GM18858 (cell line): ENCODE measurements around the gene KIZ.
"Not testable (repeated sequence)": the region's sequence is repeated elsewhere in the genome, so short reads cannot be mapped to it uniquely, and the experiment has no call there.

Experiments used
- ATAC-seq: cut with Tn5 transposase; IDR thresholded peaks from one replicate; pipeline ENCODE4 v1.9.1; 2021; ENCODE audit not compliant: unreplicated experiment

KIZ gene

DNA sequence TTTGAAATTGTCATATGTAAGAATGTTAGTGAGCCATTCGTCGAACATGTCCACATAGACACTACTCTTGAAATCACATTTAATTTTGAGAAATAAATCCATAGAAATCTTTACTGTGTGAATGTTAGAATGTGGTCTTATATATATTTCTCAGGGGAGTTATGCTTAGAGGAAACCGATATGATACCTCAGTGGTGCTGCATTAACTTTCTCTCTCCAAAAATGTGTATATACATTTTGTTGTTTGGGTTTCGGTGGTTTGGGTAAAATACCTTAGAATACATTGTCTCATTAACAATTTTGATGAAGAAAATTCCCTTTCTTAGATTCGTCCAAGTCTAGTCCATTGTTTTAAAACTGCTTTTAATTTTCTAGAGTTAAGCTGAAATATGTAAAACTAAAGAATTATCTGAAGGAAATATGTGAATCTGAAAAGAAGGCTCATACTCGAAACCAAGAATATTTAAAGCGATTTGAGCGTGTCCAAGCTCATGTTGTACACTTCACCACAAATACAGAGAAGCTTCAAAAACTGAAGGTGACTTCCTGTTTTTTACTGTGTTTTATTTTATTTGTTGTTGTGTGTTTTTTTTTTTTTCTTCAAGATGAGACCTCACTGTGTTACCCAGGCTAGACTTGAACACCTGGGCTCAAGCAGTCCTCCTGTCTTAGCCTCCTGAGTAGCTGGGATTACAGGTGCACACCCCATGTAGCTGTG, 10.3 kb downstream of the KIZ start:
- ATAC-seq: no peak

DNA sequence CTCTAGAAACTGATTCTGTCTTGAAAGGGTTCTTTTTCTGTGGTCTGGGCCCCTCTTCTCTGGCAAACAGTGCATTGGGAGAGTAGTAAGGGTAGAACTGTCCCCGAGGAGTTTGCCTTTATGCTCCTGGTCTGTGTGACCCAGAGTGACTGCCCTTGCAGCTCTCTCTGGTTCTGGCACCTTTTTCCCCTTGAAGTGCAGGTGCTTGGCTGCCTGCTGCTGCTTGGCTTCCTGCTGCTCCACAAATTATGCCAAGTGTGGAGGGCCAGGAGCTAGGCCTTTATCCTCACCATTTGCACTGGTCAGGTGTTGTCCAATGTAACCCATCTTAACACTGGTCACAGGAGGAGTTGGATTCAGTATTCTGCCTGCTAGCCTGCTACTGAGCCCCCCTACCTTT, 11.2 kb downstream of the KIZ start:
- ATAC-seq: no peak

DNA sequence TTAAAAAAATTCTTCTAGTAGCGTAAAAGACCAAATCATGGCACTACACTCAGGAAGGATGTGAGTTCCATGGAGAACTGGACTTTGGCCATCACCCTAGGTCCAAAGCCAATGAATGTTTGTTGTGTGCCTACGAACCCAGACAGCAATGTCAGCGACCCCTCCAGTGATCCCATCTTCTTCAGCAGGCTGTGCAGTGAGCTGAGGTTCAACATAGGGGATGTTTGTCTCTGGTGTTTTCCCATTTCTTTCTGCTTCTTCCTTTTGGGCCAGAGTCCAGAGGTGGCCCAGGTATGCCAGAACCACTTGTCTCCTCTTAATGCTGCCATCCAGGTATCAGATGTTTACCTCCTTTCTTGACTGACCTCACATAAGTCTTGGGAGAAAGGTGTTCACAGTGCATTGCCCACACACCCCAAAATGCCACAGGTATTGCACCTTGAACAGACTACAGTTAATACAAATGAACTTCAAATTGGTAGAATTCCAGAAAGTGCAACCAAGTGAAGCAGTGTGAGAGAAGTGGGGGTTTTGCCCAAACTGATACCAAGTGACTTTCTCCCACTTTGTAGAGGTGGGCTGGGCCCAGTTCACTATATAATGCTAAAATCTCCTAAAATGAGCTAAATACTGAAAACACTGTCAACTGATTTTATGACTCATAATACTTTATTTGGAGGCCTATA, 14.1 kb downstream of the KIZ start:
- ATAC-seq: no peak

DNA sequence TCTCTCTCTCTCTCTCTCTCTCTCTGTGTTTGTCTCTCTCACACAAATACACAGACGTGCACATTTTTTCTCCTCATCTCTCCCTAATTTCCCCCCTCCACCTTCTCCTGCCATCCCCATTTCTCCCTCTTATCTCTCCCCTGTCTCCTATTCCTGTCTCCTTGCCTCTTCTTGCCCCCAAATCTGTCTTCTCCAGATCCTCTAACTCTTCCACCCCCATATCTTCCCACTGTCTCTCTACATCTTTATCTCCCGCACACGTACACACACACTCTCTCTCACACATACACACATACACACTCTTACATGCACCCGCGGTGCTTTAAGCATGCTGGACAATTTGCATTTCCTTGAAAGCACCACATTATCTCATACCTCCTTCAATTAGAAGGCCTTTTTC, 15.9 kb downstream of the KIZ start:
- ATAC-seq: no peak

DNA sequence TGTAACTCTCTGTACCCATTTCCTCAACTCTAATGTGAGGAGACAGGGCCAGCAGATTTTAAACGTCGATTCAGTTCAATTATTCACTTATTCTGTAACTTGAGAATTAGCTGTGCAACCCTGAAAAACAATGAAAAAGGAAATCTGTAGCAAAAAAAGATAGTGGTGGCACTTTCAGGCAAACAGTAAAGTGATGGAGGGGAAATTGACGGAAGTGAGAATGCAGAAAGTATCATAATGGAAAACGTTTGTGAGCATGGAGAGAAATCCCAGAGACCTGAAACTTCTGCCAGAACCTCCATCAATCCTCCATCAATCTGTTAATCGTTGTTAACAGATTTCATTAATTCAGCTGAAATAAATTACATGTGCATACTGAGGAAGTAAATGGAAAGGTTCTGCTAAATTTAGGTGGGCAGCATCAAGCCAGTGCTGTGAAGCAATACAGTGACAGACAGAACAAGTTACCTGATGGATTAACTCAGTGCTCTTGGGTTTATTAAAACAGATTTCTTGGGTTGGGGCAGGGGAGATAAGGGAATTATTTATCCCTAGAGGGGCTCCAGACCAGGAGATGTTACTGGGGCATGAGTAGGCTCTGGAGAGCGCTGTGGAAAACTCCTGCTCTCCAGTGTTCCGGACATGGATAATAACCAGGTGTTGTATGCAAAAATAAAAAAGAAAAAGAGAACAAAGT, 17.5 kb downstream of the KIZ start:
- no peak for ATAC-seq

DNA sequence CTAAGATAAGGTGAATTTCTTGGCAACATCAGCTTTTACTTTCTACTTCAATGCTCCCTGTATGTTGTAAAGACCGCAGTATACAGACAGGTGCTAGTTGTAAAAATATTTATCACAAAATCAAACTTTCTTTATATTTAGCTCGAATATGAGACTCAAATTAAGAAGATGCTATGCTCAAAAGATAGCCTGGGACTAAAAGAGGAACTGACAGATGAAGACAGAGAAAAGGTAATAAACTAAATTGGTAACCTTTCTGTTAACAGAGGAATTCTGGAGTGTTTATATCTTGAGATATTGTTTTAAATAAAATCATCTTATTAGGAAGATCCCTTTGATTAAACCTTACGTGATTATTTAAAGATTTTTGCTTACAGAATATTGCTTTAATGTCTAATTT, 19.5 kb downstream of the KIZ start:
- no peak for ATAC-seq

DNA sequence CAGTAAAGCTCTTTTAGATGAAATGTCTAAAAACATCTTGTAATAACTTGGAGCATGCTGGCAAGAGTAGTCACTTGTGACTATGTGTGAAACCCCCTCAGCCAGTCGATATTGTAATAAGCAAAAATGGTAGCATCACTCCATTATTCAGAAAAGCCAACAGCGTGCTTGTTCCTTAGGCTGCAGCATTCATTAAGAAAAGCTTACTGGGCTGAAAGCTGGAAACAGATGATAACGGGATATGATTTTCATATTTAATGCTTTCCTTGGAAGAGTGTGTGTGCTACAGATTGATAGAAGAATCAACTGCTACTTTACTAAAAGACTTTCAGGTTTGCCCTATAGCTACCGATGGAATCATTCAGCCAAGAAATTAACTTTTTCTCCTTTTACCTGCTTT, 20.3 kb downstream of the KIZ start:
- no peak for ATAC-seq

DNA sequence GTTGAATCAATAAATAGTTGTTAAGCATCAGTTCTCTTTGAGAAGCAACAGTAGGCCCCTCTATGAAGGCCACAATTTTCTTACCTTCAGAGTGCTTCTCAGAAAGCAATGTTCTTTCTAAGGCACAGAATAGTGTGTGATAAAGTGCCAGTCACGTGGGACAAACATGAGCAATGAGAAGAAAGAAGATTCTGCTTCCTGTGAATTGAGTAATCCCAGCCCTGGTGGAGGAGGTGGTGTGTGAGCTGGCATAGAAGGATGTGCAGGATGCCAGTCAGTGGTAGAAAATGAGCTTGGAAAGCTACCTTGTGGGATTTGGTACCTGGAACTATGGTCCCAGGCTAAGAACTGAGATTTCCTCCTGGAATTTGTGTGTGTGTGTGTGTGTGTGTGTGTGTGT, 21.7 kb downstream of the KIZ start:
- ATAC-seq: no peak

DNA sequence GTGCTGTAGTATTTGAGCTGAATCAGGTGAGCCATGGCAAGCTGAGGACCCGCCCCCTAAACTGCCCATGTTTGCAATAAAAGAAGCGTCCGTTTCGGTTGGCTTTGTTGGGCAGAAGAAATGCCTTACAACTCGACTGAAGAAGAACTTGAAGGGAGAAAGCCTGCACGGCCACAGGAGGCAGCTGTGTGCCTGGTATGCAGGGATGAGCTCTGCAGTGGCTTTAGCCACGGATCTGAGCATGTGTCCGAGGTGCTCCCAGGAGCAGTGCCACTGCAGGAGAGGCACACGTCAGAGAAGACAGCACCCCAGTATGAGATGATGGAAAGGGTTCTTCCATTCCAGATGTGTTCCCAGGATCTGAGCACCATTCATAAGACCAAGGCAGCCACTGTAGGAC, 23.5 kb downstream of the KIZ start:
- ATAC-seq: no peak

DNA sequence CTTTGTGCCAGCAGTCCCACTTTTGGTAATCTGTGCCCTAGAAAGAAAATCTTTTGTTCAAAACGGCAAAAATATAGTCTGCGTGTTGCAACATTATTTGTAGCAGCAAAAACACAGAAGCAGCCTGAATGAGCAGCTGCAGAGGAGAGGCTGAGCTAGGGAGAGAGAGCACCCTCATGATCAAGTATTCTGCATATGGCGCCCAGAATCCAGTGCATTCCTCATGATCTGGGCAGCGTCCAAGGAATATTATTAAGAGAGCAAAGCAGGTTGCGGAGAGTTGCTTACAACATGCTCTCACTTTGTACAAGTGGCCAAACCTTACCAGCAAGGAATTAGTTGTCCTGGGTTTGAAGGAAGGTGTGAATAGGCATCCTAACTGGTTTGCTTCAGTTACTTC, 25.9 kb downstream of the KIZ start:
- ATAC-seq: no peak

DNA sequence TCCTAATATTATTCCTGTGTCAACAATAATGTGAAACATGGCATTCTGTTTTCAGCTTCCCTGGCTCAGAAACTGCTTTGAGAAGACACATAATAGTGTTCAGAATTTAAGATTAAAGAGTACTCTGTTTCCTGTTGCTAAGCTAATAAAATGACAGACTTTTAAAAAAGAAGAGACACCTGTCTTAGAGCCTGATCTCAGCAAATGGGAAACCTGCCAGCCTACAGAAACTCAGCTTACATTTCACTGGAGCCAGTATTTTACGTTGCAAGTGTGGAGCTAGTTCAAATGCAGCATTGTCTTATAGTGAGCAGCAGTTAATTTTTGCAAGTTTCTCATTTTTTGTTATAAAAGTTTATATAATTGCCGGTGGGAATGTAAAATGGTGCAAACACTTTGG, 28.8 kb downstream of the KIZ start:
- ATAC-seq: no peak

DNA sequence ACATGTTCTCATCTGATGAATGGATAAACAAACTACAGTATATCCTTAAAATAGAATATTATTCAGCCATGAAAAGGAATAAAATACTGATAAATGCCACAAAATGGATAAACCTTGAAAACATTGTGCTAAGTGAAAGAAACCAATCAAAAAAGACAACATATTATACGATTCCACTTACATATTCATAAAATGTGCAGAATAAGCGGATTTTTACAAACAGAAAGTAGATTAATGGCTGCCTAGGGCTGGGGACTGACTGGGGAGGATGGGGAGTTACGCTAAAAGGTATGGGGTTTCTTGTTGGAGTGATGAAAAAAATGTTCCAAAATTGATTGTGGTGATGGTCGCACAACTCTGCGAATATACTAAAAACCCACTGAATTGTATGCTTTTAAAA, 29.4 kb downstream of the KIZ start:
- no peak for ATAC-seq

DNA sequence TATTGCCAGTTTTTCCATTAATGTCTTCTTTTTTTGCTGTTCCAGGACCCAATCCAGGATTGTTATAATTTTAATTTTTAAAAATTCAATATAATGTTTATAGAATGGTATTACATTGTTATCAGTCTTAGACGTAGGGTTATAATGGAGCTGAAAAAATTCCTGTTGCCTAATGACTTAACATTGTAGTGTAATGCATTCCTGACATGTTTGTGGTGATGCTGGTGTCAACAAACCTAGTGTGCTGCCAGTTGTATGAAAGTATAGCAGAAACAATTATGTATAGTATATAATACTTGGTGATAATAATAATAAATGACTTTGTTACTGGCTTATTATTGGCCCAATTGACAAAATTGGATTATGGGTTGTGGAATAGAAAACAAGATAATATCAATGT, 30.4 kb downstream of the KIZ start:
- ATAC-seq: no peak

DNA sequence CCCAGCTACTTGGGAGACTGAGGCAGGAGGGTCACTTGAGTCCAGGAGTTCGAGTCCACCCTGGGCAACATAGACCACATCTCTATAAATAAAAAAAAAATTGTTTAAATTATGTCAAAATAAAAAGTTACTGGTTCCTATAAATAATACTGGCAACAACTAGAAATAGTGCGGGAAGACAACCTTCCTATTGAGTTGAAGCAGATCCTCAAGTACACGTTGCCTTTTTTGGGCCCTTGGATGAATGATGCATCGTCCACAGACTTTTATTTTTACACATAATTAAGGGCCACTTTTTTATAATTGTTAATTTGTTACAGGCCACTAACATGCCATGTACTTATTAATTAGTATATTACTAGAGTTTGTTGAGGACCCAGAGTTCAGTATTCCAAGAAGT, 31.1 kb downstream of the KIZ start:
- ATAC-seq: no peak

DNA sequence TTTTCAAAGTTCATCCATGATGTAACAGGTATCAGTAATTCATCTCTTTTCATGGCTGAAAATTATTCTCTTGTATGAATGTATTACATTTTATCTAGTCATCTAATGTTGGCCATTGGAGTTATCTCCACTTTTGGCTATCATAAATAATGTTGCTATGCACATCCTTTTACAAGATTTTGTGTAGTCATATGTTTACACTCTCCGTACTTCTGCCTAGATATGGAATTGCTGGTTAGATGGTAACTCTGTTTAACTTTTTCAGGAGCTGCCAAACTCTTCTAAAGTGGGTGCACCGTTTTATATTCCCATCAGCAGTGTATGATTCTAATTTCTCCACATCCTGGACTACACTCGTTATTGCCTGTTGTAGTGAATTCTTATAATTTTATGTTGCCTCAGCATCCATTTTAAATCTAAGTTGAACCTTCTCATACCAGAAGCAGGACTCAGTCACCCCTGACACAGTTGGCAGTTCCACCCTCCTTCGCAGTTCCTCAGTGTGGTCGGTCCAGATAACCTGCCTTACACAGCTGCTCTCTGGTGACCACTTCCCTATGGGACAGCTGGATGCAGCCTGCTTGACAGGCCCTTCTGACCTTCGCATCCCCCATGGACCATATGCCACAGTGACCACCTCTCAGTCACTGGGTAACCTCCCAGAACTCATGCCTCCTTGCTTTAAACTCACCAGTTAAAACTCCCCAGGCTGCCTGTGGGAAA, 33.9 kb downstream of the KIZ start:
- no peak for ATAC-seq

DNA sequence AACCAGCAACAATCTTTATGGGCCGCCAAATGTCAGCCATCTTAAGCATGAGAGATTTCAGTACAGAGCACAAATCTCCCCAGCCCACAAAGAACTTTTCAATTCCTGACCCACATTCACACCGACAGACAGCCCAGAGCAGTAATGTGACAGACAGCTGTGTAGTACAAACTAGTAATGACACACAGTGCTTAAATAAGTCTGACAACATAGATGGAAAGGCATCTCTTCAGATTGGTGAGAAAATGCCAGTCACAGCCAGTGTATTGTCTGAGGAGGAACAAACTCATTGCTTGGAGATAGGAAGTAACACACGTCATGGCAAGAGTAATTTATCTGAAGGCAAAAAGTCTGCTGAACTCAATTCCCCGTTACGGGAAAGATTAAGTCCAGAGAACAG, 36.0 kb downstream of the KIZ start:
- no peak for ATAC-seq

DNA sequence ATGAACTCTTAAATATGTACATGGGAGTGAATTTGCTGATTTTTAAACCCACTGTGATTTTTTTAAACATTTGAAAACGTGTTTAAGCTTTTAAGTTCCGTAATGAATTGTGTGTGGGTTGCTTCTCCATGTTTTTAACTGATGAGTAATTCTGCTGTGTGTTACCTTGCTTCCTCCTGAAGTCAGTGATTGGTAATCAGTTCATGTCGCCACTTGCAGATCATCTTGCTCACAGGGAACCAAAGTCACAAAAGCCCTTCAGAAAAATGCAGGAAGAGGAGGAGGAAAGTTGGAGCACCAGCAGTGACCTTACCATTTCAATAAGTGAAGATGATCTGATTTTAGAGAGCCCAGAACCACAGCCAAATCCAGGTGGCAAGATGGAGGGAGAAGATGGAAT, 36.7 kb downstream of the KIZ start:
- no peak for ATAC-seq

DNA sequence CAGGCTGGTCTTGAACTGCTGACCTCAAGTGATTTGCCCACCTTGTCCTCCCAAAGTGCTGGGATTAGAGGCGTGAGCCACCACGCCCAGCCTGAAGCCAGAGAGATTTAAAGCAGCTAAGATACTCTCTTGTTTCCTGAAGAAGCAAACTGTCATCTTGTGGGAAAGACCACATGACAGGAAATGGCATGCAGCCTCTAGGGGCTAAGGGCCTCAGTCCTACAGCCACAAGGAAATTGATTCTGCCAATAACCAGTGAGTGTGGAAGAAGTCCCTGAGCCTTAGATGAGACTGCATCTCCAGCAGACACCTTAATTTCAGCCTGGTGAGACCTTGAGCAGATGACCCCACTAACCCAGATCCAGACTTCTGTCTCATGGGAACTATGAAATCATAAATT, 40.9 kb downstream of the KIZ start:
- ATAC-seq: no peak

DNA sequence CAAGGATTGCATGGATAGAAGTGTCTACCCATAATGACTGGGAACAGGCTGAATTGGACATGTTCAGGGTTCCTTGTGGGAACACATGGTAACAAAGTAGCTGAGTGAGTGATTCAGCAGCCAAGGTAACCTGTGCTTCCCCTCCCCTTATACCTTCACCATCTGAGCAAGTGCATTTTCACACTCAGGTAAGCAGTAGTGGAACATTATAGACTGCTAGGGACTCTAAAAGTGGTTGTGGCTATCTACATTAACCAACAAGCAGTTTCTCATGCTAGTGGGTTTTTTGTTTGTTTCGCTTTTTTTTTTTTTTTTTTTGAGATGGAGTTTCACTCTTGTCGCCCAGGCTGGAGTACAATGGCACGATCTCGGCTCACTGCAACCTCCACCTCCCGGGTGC, 41.4 kb downstream of the KIZ start:
- ATAC-seq: no peak

DNA sequence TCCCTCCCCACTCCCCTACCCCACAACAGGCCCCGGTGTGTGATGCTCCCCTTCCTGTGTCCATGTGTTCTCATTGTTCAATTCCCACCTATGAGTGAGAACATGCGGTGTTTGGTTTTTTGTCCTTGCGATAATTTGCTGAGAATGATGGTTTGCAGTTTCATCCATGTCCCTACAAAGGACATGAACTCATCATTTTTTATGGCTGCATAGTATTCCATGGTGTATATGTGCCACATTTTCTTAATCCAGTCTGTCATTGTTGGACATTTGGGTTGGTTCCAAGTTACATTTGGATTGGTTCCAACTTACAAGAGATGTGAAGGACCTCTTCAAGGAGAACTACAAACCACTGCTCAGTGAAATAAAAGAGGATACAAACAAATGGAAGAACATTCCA, 42.2 kb downstream of the KIZ start:
- ATAC-seq: not testable (repeated sequence)

DNA sequence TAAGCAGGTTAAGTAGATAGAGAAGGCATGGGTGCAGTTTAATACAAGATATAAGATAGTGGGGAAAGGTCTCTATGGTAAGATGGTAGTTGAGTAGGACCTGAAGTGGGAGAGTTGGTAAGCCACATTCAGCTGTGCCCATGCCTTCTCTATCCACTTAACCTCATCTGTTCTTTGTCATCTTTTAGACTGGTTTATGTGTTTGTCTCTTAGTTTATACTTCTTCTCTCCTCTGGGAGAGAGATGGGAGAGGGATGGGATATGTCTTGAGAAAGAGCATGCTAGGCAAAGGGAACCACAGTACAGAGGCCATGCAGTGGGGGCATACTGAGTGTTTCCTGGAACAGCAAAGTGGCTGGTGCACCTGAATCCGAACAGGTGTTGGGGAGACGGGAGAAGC, 46.7 kb downstream of the KIZ start:
- no peak for ATAC-seq

DNA sequence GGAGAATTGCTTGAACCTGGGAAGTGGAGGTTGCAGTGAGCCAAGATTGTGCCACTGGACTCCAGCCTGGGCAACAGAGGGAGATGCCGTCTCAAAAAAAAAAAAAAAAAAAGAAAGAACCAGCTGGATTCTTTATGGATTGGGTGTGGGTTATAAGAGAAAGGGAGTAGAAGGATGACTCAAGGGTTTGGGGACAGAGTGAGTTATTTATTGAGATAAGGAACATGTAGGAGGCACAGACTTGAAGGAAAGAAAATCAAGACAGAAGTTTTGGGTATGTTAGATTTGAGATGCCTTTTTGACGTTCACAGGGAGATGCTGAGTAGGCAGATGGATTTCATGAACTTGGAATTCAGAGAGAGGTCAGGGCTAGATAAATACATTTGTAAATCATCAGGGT, 47.6 kb downstream of the KIZ start:
- ATAC-seq: no peak
